ENCODE data around the gene AP1B1.

GRCh38 chr22:29435236-29436136 lies 47.1 kb upstream of the AP1B1 start:
- no peak for TF ChIP-seq CTCF (IDR thresholded peaks at IDR 0.05)
- no peak for TF ChIP-seq POLR2AphosphoS5 (IDR thresholded peaks at IDR 0.05)
- TF ChIP-seq POLR2A (IDR thresholded peaks at IDR 0.05) = no peak
- TF ChIP-seq EP300 (IDR thresholded peaks at IDR 0.05) = no peak
